Measurements from ENCODE around the gene VRTN. TPM values are rescaled to one million over a fixed set of nuclear protein-coding genes. Genes with fewer than 3 reads are reported as not detected.

Gene VRTN
- total and polyA plus RNA-seq, 2 of the 13 experiments (the other 11 are each of a cell fraction or from before 2014, with no cell fraction given): not detected

DNA sequence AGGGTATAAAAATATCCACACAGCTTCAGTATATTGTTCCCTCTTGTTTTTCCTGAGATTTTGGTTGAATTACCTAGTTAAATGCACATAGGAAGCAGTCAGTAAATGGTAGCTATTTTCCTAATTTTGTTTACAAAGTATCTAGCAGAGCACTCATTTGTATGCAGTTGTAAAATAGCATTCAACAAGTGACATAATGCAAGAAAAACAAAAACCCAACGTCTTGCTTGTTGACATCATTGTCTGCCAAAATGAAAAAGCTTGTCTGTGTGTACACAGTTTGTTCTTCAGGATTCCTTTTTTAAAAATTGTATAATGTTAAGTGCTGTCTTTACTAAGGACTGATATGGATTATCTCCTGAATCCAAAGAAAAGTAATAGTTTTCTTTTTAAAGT lies 2.7 kb downstream of the VRTN start:
- Histone ChIP-seq H3K4me2 (ENCODE audit: low read depth, low read length) (no peak overlapping the region), H4K20me1 (ENCODE audit: insufficient read depth, low read length) (no peaks in the 10 kb centered on the region), H3K27ac (ENCODE audit: extremely low read length, insufficient read depth, low read length) (no peak overlapping the region), H3K9me3 (ENCODE audit: low read length) (no peaks in the 10 kb centered on the region), H2AFZ (ENCODE audit: low read length) (no peak overlapping the region), H3K27me3 (ENCODE audit: control insufficient read depth in 1 of 2, insufficient read depth in 2 of 2, low read length in 2 of 2) (peaks cover 3 to 13% of the 10 kb centered on the region in 2 experiments; a peak in 3 of 5 replicates), H3K36me3 (replicated peaks in 1 of 2; ENCODE audit: control insufficient read depth in 1 of 2, insufficient read depth in 2 of 2, low read length in 2 of 2) (no peaks in the 10 kb centered on the region), H3K4me3 (replicated peaks in 1 of 3; ENCODE audit: insufficient read depth in 1 of 3, low read depth in 2 of 3, low read length in 3 of 3) (no peak overlapping the region), H3K4me1 (ENCODE audit: insufficient read depth, low read length) (peaks cover 5% of the 10 kb centered on the region; the same call in 1 of the 2 replicates), H3K9ac (ENCODE audit: insufficient read depth, low read depth, low read length) (no peak overlapping the region), H3K79me2 (ENCODE audit: insufficient read depth, low read length) (no peaks in the 10 kb centered on the region)
- intact Hi-C loops (cut with micrococcal nuclease; ENCODE audit: unreplicated experiment) (no loop called here), in situ Hi-C loops (cut with HindIII; ENCODE audit: extremely low pct_ligation_motif_present, low pct_unique_long_range_greater_than_20kb) (no loop called here)
- no peak for FAIRE-seq
- no TSS peak for BruUV-seq (replicated peaks)
- DNase-seq (ENCODE audit: low spot score): no peak
- ChIA-PET CTCF (ENCODE audit: low intra/inter-chr PET ratio, low total read pairs) (no interaction called here), POLR2A (no interaction called here)
- ATAC-seq: no peak
- 0% methylated on average over 1 of the region's 1 CpG for WGBS (ENCODE audit: low lambda C conversion rate)
- no peak for TF ChIP-seq CENPT (CRISPR knock-in tag; IDR thresholded peaks at IDR 0.05; ENCODE audit: low read depth)
- TF ChIP-seq RCOR2 (CRISPR knock-in tag; IDR thresholded peaks at IDR 0.05): no peak
- TF ChIP-seq, protein P1, sequence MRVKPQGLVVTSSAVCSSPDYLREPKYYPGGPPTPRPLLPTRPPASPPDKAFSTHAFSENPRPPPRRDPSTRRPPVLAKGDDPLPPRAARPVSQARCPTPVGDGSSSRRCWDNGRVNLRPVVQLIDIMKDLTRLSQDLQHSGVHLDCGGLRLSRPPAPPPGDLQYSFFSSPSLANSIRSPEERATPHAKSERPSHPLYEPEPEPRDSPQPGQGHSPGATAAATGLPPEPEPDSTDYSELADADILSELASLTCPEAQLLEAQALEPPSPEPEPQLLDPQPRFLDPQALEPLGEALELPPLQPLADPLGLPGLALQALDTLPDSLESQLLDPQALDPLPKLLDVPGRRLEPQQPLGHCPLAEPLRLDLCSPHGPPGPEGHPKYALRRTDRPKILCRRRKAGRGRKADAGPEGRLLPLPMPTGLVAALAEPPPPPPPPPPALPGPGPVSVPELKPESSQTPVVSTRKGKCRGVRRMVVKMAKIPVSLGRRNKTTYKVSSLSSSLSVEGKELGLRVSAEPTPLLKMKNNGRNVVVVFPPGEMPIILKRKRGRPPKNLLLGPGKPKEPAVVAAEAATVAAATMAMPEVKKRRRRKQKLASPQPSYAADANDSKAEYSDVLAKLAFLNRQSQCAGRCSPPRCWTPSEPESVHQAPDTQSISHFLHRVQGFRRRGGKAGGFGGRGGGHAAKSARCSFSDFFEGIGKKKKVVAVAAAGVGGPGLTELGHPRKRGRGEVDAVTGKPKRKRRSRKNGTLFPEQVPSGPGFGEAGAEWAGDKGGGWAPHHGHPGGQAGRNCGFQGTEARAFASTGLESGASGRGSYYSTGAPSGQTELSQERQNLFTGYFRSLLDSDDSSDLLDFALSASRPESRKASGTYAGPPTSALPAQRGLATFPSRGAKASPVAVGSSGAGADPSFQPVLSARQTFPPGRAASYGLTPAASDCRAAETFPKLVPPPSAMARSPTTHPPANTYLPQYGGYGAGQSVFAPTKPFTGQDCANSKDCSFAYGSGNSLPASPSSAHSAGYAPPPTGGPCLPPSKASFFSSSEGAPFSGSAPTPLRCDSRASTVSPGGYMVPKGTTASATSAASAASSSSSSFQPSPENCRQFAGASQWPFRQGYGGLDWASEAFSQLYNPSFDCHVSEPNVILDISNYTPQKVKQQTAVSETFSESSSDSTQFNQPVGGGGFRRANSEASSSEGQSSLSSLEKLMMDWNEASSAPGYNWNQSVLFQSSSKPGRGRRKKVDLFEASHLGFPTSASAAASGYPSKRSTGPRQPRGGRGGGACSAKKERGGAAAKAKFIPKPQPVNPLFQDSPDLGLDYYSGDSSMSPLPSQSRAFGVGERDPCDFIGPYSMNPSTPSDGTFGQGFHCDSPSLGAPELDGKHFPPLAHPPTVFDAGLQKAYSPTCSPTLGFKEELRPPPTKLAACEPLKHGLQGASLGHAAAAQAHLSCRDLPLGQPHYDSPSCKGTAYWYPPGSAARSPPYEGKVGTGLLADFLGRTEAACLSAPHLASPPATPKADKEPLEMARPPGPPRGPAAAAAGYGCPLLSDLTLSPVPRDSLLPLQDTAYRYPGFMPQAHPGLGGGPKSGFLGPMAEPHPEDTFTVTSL (CRISPR knock-in tag; IDR thresholded peaks at IDR 0.05; ENCODE audit: borderline replicate concordance): no peak
- no peak for TF ChIP-seq SRSF1 (optimal IDR thresholded peaks at IDR 0.05; ENCODE audit: low read depth, low read length)
- TF ChIP-seq, protein P2, sequence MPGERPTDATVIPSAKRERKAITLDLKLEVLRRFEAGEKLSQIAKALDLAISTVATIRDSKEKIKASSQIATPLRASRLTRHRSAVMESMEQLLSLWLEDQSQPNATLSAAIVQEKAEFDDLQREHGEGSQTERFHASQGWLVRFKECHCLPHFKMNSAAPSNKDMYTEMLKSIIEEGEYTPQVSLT (CRISPR knock-in tag; IDR thresholded peaks at IDR 0.05; ENCODE audit: borderline replicate concordance, low read depth): no peak
- no peak for TF ChIP-seq ZNF777 (CRISPR knock-in tag; IDR thresholded peaks at IDR 0.05)
- TF ChIP-seq HOXA3 (CRISPR knock-in tag; IDR thresholded peaks at IDR 0.05): no peak
- no peak for TF ChIP-seq ZNF230 (CRISPR knock-in tag; IDR thresholded peaks at IDR 0.05)
- TF ChIP-seq, protein P3, sequence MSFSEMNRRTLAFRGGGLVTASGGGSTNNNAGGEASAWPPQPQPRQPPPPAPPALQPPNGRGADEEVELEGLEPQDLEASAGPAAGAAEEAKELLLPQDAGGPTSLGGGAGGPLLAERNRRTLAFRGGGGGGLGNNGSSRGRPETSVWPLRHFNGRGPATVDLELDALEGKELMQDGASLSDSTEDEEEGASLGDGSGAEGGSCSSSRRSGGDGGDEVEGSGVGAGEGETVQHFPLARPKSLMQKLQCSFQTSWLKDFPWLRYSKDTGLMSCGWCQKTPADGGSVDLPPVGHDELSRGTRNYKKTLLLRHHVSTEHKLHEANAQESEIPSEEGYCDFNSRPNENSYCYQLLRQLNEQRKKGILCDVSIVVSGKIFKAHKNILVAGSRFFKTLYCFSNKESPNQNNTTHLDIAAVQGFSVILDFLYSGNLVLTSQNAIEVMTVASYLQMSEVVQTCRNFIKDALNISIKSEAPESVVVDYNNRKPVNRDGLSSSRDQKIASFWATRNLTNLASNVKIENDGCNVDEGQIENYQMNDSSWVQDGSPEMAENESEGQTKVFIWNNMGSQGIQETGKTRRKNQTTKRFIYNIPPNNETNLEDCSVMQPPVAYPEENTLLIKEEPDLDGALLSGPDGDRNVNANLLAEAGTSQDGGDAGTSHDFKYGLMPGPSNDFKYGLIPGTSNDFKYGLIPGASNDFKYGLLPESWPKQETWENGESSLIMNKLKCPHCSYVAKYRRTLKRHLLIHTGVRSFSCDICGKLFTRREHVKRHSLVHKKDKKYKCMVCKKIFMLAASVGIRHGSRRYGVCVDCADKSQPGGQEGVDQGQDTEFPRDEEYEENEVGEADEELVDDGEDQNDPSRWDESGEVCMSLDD (CRISPR knock-in tag; IDR thresholded peaks at IDR 0.05; ENCODE audit: borderline replicate concordance): no peak
- TF ChIP-seq, protein P4, sequence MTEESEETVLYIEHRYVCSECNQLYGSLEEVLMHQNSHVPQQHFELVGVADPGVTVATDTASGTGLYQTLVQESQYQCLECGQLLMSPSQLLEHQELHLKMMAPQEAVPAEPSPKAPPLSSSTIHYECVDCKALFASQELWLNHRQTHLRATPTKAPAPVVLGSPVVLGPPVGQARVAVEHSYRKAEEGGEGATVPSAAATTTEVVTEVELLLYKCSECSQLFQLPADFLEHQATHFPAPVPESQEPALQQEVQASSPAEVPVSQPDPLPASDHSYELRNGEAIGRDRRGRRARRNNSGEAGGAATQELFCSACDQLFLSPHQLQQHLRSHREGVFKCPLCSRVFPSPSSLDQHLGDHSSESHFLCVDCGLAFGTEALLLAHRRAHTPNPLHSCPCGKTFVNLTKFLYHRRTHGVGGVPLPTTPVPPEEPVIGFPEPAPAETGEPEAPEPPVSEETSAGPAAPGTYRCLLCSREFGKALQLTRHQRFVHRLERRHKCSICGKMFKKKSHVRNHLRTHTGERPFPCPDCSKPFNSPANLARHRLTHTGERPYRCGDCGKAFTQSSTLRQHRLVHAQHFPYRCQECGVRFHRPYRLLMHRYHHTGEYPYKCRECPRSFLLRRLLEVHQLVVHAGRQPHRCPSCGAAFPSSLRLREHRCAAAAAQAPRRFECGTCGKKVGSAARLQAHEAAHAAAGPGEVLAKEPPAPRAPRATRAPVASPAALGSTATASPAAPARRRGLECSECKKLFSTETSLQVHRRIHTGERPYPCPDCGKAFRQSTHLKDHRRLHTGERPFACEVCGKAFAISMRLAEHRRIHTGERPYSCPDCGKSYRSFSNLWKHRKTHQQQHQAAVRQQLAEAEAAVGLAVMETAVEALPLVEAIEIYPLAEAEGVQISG (CRISPR knock-in tag; IDR thresholded peaks at IDR 0.05): no peak
- TF ChIP-seq BRCA1 (CRISPR knock-in tag; IDR thresholded peaks at IDR 0.05): no peak
- TF ChIP-seq ZNF550 (CRISPR knock-in tag; IDR thresholded peaks at IDR 0.05; ENCODE audit: borderline replicate concordance): no peak
- TF ChIP-seq TCF12 (IDR thresholded peaks at IDR 0.05): no peak
- TF ChIP-seq TCF12 (CRISPR knock-in tag; IDR thresholded peaks at IDR 0.05): no peak
- no peak for TF ChIP-seq MBD4 (IDR thresholded peaks at IDR 0.05; ENCODE audit: borderline replicate concordance, low read length)

All from HepG2 (cell line).